MG63 (cell line): ENCODE results near the gene PEX7. TPM values are rescaled to one million over a fixed set of nuclear protein-coding genes. Genes with fewer than 3 reads are reported as not detected.

Experiments
- DNase-seq: peaks from one replicate; pipeline ENCODE4 v3.0.0-alpha.2; 2020
- H3K27me3 ChIP-seq: fragments of 250-450 bp; sonication (Bioruptor Pico); 2 replicates; pipeline ENCODE4 v1.5.1; 2020; ENCODE audit warnings: mild to moderate bottlenecking, moderate library complexity
- H3K36me3 ChIP-seq: fragments of 250-450 bp; sonication (Bioruptor Pico); 2 replicates; pipeline ENCODE4 v1.5.1; 2020; ENCODE audit warnings: mild to moderate bottlenecking, moderate library complexity
- H3K4me3 ChIP-seq: fragments of 250-450 bp; sonication (Bioruptor Pico); 2 replicates; pipeline ENCODE4 v1.5.1; 2020; ENCODE audit warnings: mild to moderate bottlenecking, moderate library complexity
- H3K9me3 ChIP-seq: fragments of 250-450 bp; sonication (Bioruptor Pico); 2 replicates; pipeline ENCODE4 v1.5.1; 2020; ENCODE audit warnings: mild to moderate bottlenecking, moderate library complexity
- total RNA-seq: library from RNA; depleted of rRNA; stranded (reverse); fragments of >200 nt; shearing (Covaris generic); gene quantifications from 2 replicates; pipeline ENCODE4 v1.2.3, GENCODE V29; 2014; ENCODE audit warnings: low replicate concordance; rRNA removed

PEX7 gene
- 1.4 and 3.0 TPM in 2 replicates for total RNA-seq

GRCh38 chr6:136822376-136823127, at the start of gene PEX7:
Gene PEX7 (plus strand): TSS chr6:136822592. CDS start chr6:136822666, 74 bp downstream.
- H3K9me3 ChIP-seq: no peaks in the 10 kb centered on the region

GRCh38 chr6:136772685-136773472, 49.5 kb upstream of the PEX7 start:
- H3K36me3 ChIP-seq: no peaks in the 10 kb centered on the region
- H3K27me3 ChIP-seq: no peaks in the 10 kb centered on the region
- DNase-seq: no peak
- H3K4me3 ChIP-seq: no peak overlapping the region
- no peaks in the 10 kb centered on the region for H3K9me3 ChIP-seq

More at GRCh38 chr6:136822376-136823127, at the start of gene PEX7:
- H3K36me3 ChIP-seq: no peaks in the 10 kb centered on the region
- H3K4me3 ChIP-seq: peak within 1 kb of the TSS; percentile 50
- peak; percentile 91 for DNase-seq
- no peaks in the 10 kb centered on the region for H3K27me3 ChIP-seq

- Histone ChIP-seq H3K4me3 (no peak overlapping the region), H3K36me3 (no peaks in the 10 kb centered on the region), H3K9me3 (no peaks in the 10 kb centered on the region), H3K27me3 (no peaks in the 10 kb centered on the region)
- no peak for DNase-seq
Measured at GRCh38 chr6:136773473-136773796, 49.0 kb upstream of the PEX7 start.

- H3K27me3 ChIP-seq: no peaks in the 10 kb centered on the region
- DNase-seq: no peak
- no peaks in the 10 kb centered on the region for H3K36me3 ChIP-seq
- H3K4me3 ChIP-seq: no peak overlapping the region
- no peaks in the 10 kb centered on the region for H3K9me3 ChIP-seq
Measured at GRCh38 chr6:136774228-136775041, 48.0 kb upstream of the PEX7 start.

- Histone ChIP-seq H3K36me3 (no peaks in the 10 kb centered on the region), H3K9me3 (no peaks in the 10 kb centered on the region), H3K27me3 (no peaks in the 10 kb centered on the region), H3K4me3 (no peak overlapping the region)
- no peak for DNase-seq
Measured at GRCh38 chr6:136775081-136775480, 47.3 kb upstream of the PEX7 start.

- no peak for DNase-seq
- no peaks in the 10 kb centered on the region for H3K27me3 ChIP-seq
- no peaks in the 10 kb centered on the region for H3K36me3 ChIP-seq
- H3K4me3 ChIP-seq: no peak overlapping the region
- H3K9me3 ChIP-seq: no peaks in the 10 kb centered on the region
Measured at GRCh38 chr6:136775548-136775947, 46.8 kb upstream of the PEX7 start.

DNA sequence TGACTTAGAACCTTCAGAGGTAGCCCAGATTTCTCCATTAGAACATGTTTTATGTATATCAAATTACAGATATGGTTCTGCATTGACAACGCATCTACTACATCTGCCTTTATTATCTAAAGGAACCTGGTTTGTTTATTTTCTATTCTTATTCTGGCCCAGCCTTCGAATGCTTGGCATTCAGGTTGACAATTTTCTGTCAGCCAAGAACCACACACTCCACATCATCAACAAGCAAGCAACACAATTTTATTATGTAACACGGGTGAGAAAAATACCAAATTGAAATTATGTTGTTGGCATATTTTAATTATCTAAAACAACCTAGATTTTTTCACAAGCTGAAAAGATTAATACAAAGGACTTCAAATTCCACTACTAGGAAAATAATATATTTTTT, 44.7 kb upstream of the PEX7 start:
- DNase-seq: no peak
- Histone ChIP-seq H3K9me3 (no peaks in the 10 kb centered on the region), H3K27me3 (no peaks in the 10 kb centered on the region), H3K4me3 (no peak overlapping the region), H3K36me3 (no peaks in the 10 kb centered on the region)

- Histone ChIP-seq H3K4me3 (no peak overlapping the region), H3K27me3 (no peaks in the 10 kb centered on the region), H3K9me3 (no peaks in the 10 kb centered on the region), H3K36me3 (no peaks in the 10 kb centered on the region)
- no peak for DNase-seq
Measured at GRCh38 chr6:136779682-136780081, 42.7 kb upstream of the PEX7 start.

DNA sequence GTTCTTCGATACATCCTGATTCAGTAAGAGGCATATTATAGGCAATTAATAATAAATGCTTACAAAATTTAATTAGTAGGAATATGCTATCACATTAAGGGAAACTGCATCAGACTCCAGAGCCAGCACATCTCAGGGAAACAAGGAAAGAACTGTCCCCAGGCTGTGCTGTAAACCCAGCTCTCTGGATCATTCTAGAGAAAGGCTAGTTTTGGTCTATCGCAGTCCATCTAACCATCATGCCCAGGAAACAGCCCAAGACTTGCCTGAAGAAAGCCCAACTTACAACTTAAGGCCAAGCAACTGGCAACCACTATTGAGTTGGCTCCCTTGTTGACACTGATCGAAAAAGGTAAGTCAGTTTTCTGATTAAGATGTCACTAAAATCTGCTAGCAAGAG, 41.4 kb upstream of the PEX7 start:
- Histone ChIP-seq H3K27me3 (no peaks in the 10 kb centered on the region), H3K4me3 (no peak overlapping the region), H3K36me3 (no peaks in the 10 kb centered on the region), H3K9me3 (no peaks in the 10 kb centered on the region)
- no peak for DNase-seq

DNA sequence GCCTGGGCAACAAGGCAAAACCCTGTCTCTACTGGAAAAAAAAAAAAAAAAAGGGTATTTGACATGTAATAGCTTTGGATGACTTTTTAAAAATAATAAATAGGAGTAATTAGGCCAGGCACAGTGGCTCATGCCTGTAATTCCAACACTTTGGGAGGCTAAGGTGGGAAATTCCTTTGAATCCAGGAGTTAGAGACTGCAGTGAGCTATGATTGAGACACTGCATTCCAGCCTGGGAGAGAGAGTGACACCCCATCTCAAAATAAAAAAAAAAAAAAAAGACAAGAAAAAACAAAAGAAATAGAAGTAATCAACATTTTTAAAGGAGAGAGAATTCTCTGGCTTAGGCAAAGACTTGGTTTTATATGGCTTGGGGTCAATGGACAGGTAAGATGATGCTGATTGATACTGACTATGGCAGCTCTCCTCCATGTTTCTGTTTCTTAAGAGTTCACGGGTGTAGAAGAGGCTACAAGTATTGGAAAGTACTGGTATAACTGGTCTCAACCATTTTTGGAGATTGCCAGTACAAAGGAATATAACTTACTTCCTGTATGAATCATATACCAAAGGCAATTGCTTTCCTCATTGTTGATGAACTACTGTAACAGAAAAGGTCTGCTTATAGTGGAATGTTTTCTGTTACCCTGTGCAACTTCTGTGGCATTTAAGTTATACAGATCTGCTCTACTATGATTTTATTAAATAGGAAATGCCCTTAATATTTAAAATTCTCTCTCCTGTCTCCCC, 40.2 kb upstream of the PEX7 start:
- H3K36me3 ChIP-seq: no peaks in the 10 kb centered on the region

GRCh38 chr6:136783021-136783420, 39.4 kb upstream of the PEX7 start:
- no peak for DNase-seq
- Histone ChIP-seq H3K4me3 (no peak overlapping the region), H3K36me3 (no peaks in the 10 kb centered on the region), H3K9me3 (no peaks in the 10 kb centered on the region), H3K27me3 (no peaks in the 10 kb centered on the region)

More for the DNA sequence above, 40.2 kb upstream of the PEX7 start:
- Histone ChIP-seq H3K4me3 (no peak overlapping the region), H3K27me3 (no peaks in the 10 kb centered on the region), H3K9me3 (no peaks in the 10 kb centered on the region)
- no peak for DNase-seq

DNA sequence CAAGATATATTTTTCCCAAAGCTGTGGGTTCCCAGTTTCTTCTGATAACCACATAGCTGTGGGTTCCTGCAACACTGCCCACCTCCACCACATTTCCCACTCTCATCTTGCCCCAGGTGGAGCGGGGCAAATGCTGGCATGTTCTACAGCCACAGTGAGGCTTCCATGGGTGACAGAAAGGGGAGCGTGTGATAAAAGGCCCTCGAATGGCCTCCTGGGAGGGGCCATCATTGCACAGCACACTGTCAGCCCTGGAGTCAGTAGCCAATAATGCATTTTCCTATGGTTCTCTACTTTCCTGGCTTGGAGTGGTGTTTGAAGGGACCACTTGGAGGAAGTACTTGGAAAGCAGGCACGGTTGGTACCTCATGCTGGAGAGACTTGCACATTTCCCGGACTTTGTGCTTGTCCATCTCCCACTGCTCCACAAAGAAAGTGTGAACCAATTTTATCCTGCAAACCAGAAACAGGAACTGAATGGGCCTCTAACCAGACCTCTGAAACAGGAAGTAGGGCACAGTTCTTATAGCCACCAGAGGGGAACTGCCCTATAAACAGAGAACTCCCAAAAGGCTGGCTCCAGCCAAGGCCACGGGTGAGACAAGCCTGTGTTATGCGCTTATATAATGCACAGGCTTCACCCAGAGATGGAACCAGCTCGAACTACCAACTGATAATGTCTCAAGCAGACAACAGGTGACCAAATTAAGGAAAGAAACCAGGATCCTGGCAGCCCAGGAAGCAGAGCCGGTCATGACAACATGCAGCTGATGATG, 38.7 kb upstream of the PEX7 start:
- no peaks in the 10 kb centered on the region for H3K36me3 ChIP-seq
- no peak for DNase-seq
- no peak overlapping the region for H3K4me3 ChIP-seq

GRCh38 chr6:136784271-136784664, 38.1 kb upstream of the PEX7 start:
- DNase-seq: no peak
- no peaks in the 10 kb centered on the region for H3K9me3 ChIP-seq
- H3K4me3 ChIP-seq: no peak overlapping the region
- H3K27me3 ChIP-seq: no peaks in the 10 kb centered on the region
- H3K36me3 ChIP-seq: no peaks in the 10 kb centered on the region

More for the DNA sequence above, 38.7 kb upstream of the PEX7 start:
- no peaks in the 10 kb centered on the region for H3K27me3 ChIP-seq
- no peaks in the 10 kb centered on the region for H3K9me3 ChIP-seq

DNA sequence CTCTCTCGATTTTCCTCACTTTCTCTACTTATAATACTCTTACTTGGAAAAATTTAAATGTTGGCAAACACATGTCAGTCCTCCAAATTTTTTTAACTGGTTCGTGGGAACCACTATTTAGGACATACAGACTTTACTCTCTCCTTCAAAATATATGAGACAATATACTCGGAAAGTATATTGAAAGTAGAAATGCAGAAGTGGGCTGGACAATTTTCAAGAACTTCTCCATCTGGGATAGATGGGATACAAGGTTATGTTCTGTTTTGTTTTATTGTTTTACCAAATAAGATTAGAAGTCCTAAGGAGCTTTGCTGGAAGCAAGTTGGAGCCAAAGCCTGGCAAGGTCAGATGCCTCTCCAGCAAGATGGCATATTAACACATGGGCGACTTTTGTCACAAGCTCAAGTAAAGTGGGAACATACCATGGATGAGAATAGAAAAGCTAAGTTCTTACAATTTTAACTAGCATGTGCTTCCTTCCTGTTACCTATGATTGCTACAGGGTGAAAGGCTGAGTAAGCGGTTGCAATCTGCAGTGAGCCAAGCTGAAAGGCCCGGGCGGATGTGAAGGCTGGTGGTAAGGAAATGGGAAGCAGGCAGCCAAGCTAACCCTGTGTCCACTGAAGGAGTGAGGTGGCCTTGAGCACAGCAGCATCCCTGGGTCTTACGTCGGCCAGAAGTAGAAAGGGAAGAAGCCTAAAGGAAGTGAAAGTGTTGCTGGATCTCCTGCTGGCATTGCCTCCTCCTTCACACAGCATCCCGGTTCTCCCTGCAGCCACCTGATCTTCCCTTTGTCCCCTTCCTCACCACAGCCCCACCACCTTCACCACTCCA, 37.3 kb upstream of the PEX7 start:
- DNase-seq: no peak
- Histone ChIP-seq H3K9me3 (no peaks in the 10 kb centered on the region), H3K36me3 (no peaks in the 10 kb centered on the region), H3K27me3 (no peaks in the 10 kb centered on the region), H3K4me3 (no peak overlapping the region)

GRCh38 chr6:136786658-136787057, 35.7 kb upstream of the PEX7 start:
- no peak for DNase-seq
- no peaks in the 10 kb centered on the region for H3K9me3 ChIP-seq
- H3K4me3 ChIP-seq: no peak overlapping the region
- no peaks in the 10 kb centered on the region for H3K36me3 ChIP-seq
- H3K27me3 ChIP-seq: no peaks in the 10 kb centered on the region
